ENCODE results near the gene CCDC92. TPM values are rescaled to one million over a fixed set of nuclear protein-coding genes. Genes with fewer than 3 reads are reported as not detected.

The CCDC92 gene
- total RNA-seq, 1 donor from 2014 or later = 74.7 TPM

- DNase-seq (ENCODE audit: low spot score) = no peak
- Mint-ChIP-seq H3K9me3 (ENCODE audit: low read depth) (no peaks in the 10 kb centered on the region), H3K27me3 (ENCODE audit: low read depth) (no peaks in the 10 kb centered on the region), H3K36me3 (ENCODE audit: low read depth) (peaks cover 5% of the 10 kb centered on the region), H3K4me3 (ENCODE audit: unreplicated experiment) (peak overlapping the region; percentile 89), H3K4me1 (ENCODE audit: low read depth) (peaks cover 65% of the 10 kb centered on the region), H3K27ac (ENCODE audit: unreplicated experiment) (peak overlapping the region; percentile 94)
- no peak for TF ChIP-seq CTCF (IDR thresholded peaks at IDR 0.05)
These were observed 718 bp downstream of the CCDC92 start for GRCh38 chr12:123971770-123972456.

- TF ChIP-seq CTCF (IDR thresholded peaks at IDR 0.05) = no peak
- Mint-ChIP-seq H3K27ac (ENCODE audit: unreplicated experiment) (peak overlapping the region; percentile 94), H3K9me3 (ENCODE audit: low read depth) (no peaks in the 10 kb centered on the region), H3K4me1 (ENCODE audit: low read depth) (peaks cover 67% of the 10 kb centered on the region), H3K36me3 (ENCODE audit: low read depth) (peaks cover 5% of the 10 kb centered on the region), H3K27me3 (ENCODE audit: low read depth) (no peaks in the 10 kb centered on the region), H3K4me3 (ENCODE audit: unreplicated experiment) (peak overlapping the region; percentile 89)
- no peak for DNase-seq (ENCODE audit: low spot score)
These were observed 1.2 kb downstream of the CCDC92 start for GRCh38 chr12:123971449-123971769.

- Mint-ChIP-seq H3K27ac (ENCODE audit: unreplicated experiment) (no peak overlapping the region), H3K4me1 (ENCODE audit: low read depth) (peaks cover 50% of the 10 kb centered on the region), H3K9me3 (ENCODE audit: low read depth) (no peaks in the 10 kb centered on the region), H3K27me3 (ENCODE audit: low read depth) (no peaks in the 10 kb centered on the region), H3K4me3 (ENCODE audit: unreplicated experiment) (no peak overlapping the region), H3K36me3 (ENCODE audit: low read depth) (no peaks in the 10 kb centered on the region)
- no peak for TF ChIP-seq CTCF (IDR thresholded peaks at IDR 0.05)
- no peak for DNase-seq (ENCODE audit: low spot score)
These were observed 5.5 kb downstream of the CCDC92 start for GRCh38 chr12:123967121-123967586.

- no peaks in the 10 kb centered on the region for H3K36me3 Mint-ChIP-seq (ENCODE audit: low read depth)
- no peak overlapping the region for H3K27ac Mint-ChIP-seq (ENCODE audit: unreplicated experiment)
- DNase-seq (ENCODE audit: low spot score) = no peak
- peaks cover 48% of the 10 kb centered on the region for H3K4me1 Mint-ChIP-seq (ENCODE audit: low read depth)
- no peak for TF ChIP-seq CTCF (IDR thresholded peaks at IDR 0.05)
- H3K4me3 Mint-ChIP-seq (ENCODE audit: unreplicated experiment) = no peak overlapping the region
- no peaks in the 10 kb centered on the region for H3K9me3 Mint-ChIP-seq (ENCODE audit: low read depth)
- H3K27me3 Mint-ChIP-seq (ENCODE audit: low read depth) = no peaks in the 10 kb centered on the region
These were observed 6.0 kb downstream of the CCDC92 start for GRCh38 chr12:123966596-123966995.

GRCh38 chr12:123965382-123965781 is 7.2 kb downstream of the CCDC92 start:
- no peak for TF ChIP-seq CTCF (IDR thresholded peaks at IDR 0.05)
- peaks cover 36% of the 10 kb centered on the region for H3K4me1 Mint-ChIP-seq (ENCODE audit: low read depth)
- no peak overlapping the region for H3K27ac Mint-ChIP-seq (ENCODE audit: unreplicated experiment)

More at GRCh38 chr12:123965382-123965781, 7.2 kb downstream of the CCDC92 start:
- H3K4me3 Mint-ChIP-seq (ENCODE audit: unreplicated experiment) = no peak overlapping the region
- no peak for DNase-seq (ENCODE audit: low spot score)
- no peaks in the 10 kb centered on the region for H3K27me3 Mint-ChIP-seq (ENCODE audit: low read depth)
- H3K9me3 Mint-ChIP-seq (ENCODE audit: low read depth) = no peaks in the 10 kb centered on the region
- no peaks in the 10 kb centered on the region for H3K36me3 Mint-ChIP-seq (ENCODE audit: low read depth)
